GM12878 (cell line): ENCODE results near the gene CBX8. TPM values are rescaled to one million over a fixed set of nuclear protein-coding genes. Genes with fewer than 3 reads are reported as not detected.

ENCODE experiments used
- ATAC-seq: fragments of 200-7000 bp; cut with Tn5 transposase; 3 replicates; pipeline ENCODE4 v1.9.1; 2020; ENCODE audit warnings: mild to moderate bottlenecking, moderate library complexity
- BruUV-seq: library from RNA; stranded (reverse); fragments of 400-500 nt; replicated peaks from 2 replicates; lab custom pipeline; 2021; lab: Mats Ljungman, UMichigan
- CTCF ChIA-PET: fragments of 300-600 bp; sonication (Branson Sonifier 250); formaldehyde crosslinking; extraction: SDS; loops from one replicate; lab custom pipeline; 2021; ENCODE audit warnings: inconsistent platforms; lab: Yijun Ruan, JAX
- POLR2A ChIA-PET: fragments of 350-600 bp; formaldehyde crosslinking; extraction: SDS; loops from one replicate; lab custom pipeline; 2021; ENCODE audit warnings: inconsistent platforms; lab: Charles Lee
- RAD21 ChIA-PET: fragments of 300-600 bp; sonication (Branson Sonifier 250); formaldehyde crosslinking; loops from one replicate; lab custom pipeline; 2023; ENCODE audit warnings: antibody characterized with exemption; ENCODE audit not compliant: unreplicated experiment; lab: Charles Lee
- SMC1A ChIA-PET: fragments of 300-600 bp; sonication (Branson Sonifier 250); formaldehyde crosslinking; loops from one replicate; lab custom pipeline; 2023; ENCODE audit not compliant: unreplicated experiment, uncharacterized antibody; lab: Charles Lee
- DNase-seq: peaks from one replicate; pipeline ENCODE4 v3.0.0-alpha.2; 2011; ENCODE audit warnings: low read depth, low spot score
- FAIRE-seq: peaks from 3 replicates; lab custom pipeline; 2011; peaks lifted over from hg19 to GRCh38; lab: Jason Lieb, UNC
- H2AFZ ChIP-seq: 2 replicates; pipeline ENCODE4 v1.6.0; 2011; ENCODE audit warnings: low read depth, low read length, control low read depth; ENCODE audit not compliant: control insufficient read depth
- H3K27ac ChIP-seq: 2 replicates; pipeline ENCODE4 v1.5.1; 2011; ENCODE audit warnings: control low read depth; ENCODE audit not compliant: control insufficient read depth, insufficient read depth
- H3K27me3 ChIP-seq, 2 experiments: replicated peaks in 1 of 2; 2 replicates each; pipeline versions ENCODE4 v1.6.0 to v1.6.1; 2011; ENCODE audit warnings: low read length in 1 of 2; ENCODE audit not compliant: control insufficient read depth in 2 of 2, insufficient read depth in 2 of 2
- H3K36me3 ChIP-seq, 2 experiments: 2 replicates each; pipeline ENCODE4 v1.5.1; 2011; ENCODE audit warnings: low read length in 1 of 2; ENCODE audit not compliant: control insufficient read depth in 2 of 2, insufficient read depth in 2 of 2
- H3K4me1 ChIP-seq: 2 replicates; pipeline ENCODE4 v1.6.1; 2011; ENCODE audit warnings: mild to moderate bottlenecking, low read length, moderate library complexity, mixed read lengths; ENCODE audit not compliant: control insufficient read depth, insufficient read depth
- H3K4me2 ChIP-seq: 2 replicates; pipeline ENCODE4 v1.6.0; 2011; ENCODE audit warnings: control low read depth; ENCODE audit not compliant: control insufficient read depth, insufficient read depth
- H3K4me3 ChIP-seq: fragments of 200-600 bp; sonication (generic); 2 replicates; pipeline ENCODE4 v1.5.1; 2016
- H3K79me2 ChIP-seq: 2 replicates; pipeline ENCODE4 v1.6.0; 2011; ENCODE audit warnings: low read length; ENCODE audit not compliant: control insufficient read depth, insufficient read depth
- H3K9ac ChIP-seq: 2 replicates; pipeline ENCODE4 v1.8.0; 2011; ENCODE audit warnings: low read length, control low read depth, mixed read lengths; ENCODE audit not compliant: control insufficient read depth, insufficient read depth
- H3K9me3 ChIP-seq: replicated peaks from 3 replicates; pipeline ENCODE4 v1.5.1; 2011; ENCODE audit warnings: mild to moderate bottlenecking, low read length; ENCODE audit not compliant: control insufficient read depth, insufficient read depth
- H4K20me1 ChIP-seq: 2 replicates; pipeline ENCODE4 v1.6.0; 2011; ENCODE audit not compliant: control insufficient read depth, insufficient read depth
- CBFB ChIP-seq: IDR thresholded peaks from 2 replicates; pipeline ENCODE4 v1.6.1; 2016; ENCODE audit warnings: antibody characterized with exemption, low read depth
- ESRRA ChIP-seq: IDR thresholded peaks from 2 replicates; pipeline ENCODE4 v1.6.1; 2012; ENCODE audit warnings: mild to moderate bottlenecking, low read length, improper control_type of control experiment
- ETV6 ChIP-seq, 2 experiments: fragments of 450-650 bp in 1 of 2; IDR thresholded peaks in 1 of 2; conservative IDR thresholded peaks in 1 of 2; 2 replicates each; pipeline ENCODE4 v1.6.1; 2014; ENCODE audit warnings: antibody characterized with exemption in 1 of 2, borderline replicate concordance in 1 of 2, low read depth in 1 of 2, mild to moderate bottlenecking in 1 of 2, moderate library complexity in 1 of 2
- GABPA ChIP-seq: IDR thresholded peaks from 2 replicates; pipeline ENCODE4 v1.6.1; 2014; ENCODE audit warnings: antibody characterized with exemption, low read depth, mild to moderate bottlenecking, inconsistent platforms
- KAT2A ChIP-seq: conservative IDR thresholded peaks from 2 replicates; pipeline ENCODE4 v1.6.1; 2011; ENCODE audit warnings: low read depth, low read length; ENCODE audit not compliant: control insufficient read depth
- NFYB ChIP-seq: IDR thresholded peaks from 2 replicates; pipeline ENCODE4 v1.6.1; 2011; ENCODE audit warnings: low read depth, mild to moderate bottlenecking, low read length, improper control_type of control experiment, moderate library complexity; ENCODE audit not compliant: insufficient read depth
- NRF1 ChIP-seq: conservative IDR thresholded peaks from 2 replicates; pipeline ENCODE4 v1.6.1; 2011; ENCODE audit warnings: mild to moderate bottlenecking, low read depth, low read length, improper control_type of control experiment
- POLR2AphosphoS5 ChIP-seq: IDR thresholded peaks from 2 replicates; pipeline ENCODE4 v1.6.1; 2011; ENCODE audit warnings: mild to moderate bottlenecking, low read length, inconsistent platforms
- SIN3A ChIP-seq: IDR thresholded peaks from 2 replicates; pipeline ENCODE4 v1.6.1; 2012; ENCODE audit warnings: low read depth, low read length, improper control_type of control experiment
- SIX5 ChIP-seq: IDR thresholded peaks from 2 replicates; pipeline ENCODE4 v1.6.1; 2011; ENCODE audit warnings: mild to moderate bottlenecking, low read depth, low read length, moderate library complexity; ENCODE audit not compliant: severe bottlenecking
- SREBF2 ChIP-seq: IDR thresholded peaks from 2 replicates; pipeline ENCODE4 v1.6.1; 2012; ENCODE audit warnings: mild to moderate bottlenecking, low read length
- ZNF207 ChIP-seq: fragments of 450-650 bp; IDR thresholded peaks from 2 replicates; pipeline ENCODE4 v1.6.1; 2014; ENCODE audit warnings: antibody characterized with exemption, mild to moderate bottlenecking, borderline replicate concordance
- WGBS: methylation state at CpG from one replicate; pipeline ENCODE4 v1.1.6; 2016; ENCODE audit warnings: low lambda C conversion rate; ENCODE audit not compliant: insufficient replicate concordance, insufficient coverage; ENCODE audit errors: missing lambda C conversion rate; 5-methylcytosine and 5-hydroxymethylcytosine counted together
- in situ Hi-C: fragments of 300-500 bp; cut with MboI; formaldehyde crosslinking; loops from 9 replicates; pipeline ENCODE4 v1.14.3; 2018; ENCODE audit warnings: mixed read lengths
- intact Hi-C: fragments of 100-400 bp; cut with micrococcal nuclease; formaldehyde crosslinking; loops from one replicate; pipeline ENCODE4 v1.14.2; 2022; ENCODE audit not compliant: unreplicated experiment
- polyA plus RNA-seq, 11 experiments: library from polyadenylated mRNA; depleted of rRNA in 4 of 11; unstranded in 6 of 11; stranded (reverse) in 5 of 11; fragments of >200 nt; fragmentation: Nextera tagmentation in 4 of 11; fragmentation: Illumina TruSeq in 1 of 11; extraction: Ambion mirVana in 4 of 11; extraction: Trizol in 1 of 11; gene quantifications; 1 replicate in 1 of 11; 2 replicates in 10 of 11; pipeline versions ENCODE4 v1.2.1 to v1.2.3, GENCODE V29; 2011 to 2016; ENCODE audit warnings: inconsistent platforms in 2 of 11, missing spikeins in 2 of 11, low read depth in 1 of 11
- total RNA-seq, 4 experiments: library from RNA; depleted of rRNA in 3 of 4; stranded (reverse); fragments of >200 nt in 3 of 4; fragmentation: Illumina TruSeq in 1 of 4; extraction: Trizol in 1 of 4; gene quantifications; 2 replicates each; pipeline versions ENCODE4 v1.2.1 to v1.2.3, GENCODE V29; 2013 to 2021
- TF ChIP-seq, protein P1 (sequence below): IDR thresholded peaks from 2 replicates; pipeline ENCODE4 v1.6.1; 2012; ENCODE audit warnings: low read length, inconsistent platforms
- TF ChIP-seq, protein P2 (sequence below): IDR thresholded peaks from 2 replicates; pipeline ENCODE4 v1.6.1; 2011; ENCODE audit warnings: low read depth, low read length, improper control_type of control experiment, borderline replicate concordance
- TF ChIP-seq, protein P3 (sequence below): fragments of 450-650 bp; IDR thresholded peaks from 2 replicates; pipeline ENCODE4 v1.6.1; 2016; ENCODE audit warnings: mild to moderate bottlenecking, moderate library complexity, borderline replicate concordance
- TF ChIP-seq, protein P4 (sequence below): fragments of 150-350 bp; IDR thresholded peaks from 2 replicates; pipeline ENCODE4 v1.6.1; 2014; ENCODE audit warnings: mild to moderate bottlenecking, low read depth, low read length

The CBX8 gene
- total and polyA plus RNA-seq, 10 of the 15 experiments (the other 5 are each of a cell fraction or from before 2014, with no cell fraction given) = 0.03 to 6.7 (median 1.9) TPM

DNA sequence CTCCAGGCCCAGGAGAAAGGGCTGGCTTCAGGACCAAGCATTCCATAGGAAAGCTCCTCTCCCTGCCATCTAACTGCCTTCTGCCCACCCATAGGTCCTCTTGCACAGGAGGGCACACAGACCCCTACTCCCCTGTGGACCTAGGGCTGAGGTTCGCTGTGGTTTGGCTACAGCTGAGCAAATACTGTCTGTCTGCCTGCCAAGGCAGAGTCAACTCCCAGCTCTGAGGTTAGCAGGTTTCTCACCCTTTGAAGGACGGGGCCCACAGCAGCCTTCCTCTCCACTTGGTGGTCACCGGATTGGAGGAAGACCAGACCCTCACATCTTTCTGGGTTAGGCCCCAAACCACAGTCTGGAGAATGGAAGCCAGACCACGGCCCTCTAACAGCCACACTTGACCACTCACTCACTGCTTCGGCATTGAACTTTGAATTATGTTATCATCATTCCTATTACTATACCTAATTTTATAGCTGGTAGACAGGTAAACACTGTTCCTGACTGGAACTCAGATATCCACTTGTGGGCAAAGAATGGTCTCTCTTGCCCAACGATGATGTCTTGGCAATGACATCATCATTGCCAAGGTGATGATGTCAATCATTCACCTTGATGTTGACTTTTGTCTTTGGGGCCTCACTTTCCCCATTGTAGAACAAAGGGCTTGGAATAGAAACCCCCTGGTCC, 28.2 kb upstream of the CBX8 start:
- RAD21 ChIA-PET = interaction anchor here (1.4 kb wide), 1 partner anchor 16 kb away, joined by 3 read pairs; no protein-coding TSS in a partner anchor
- in situ Hi-C loops = no loop called here
- WGBS = 38% methylated on average over 6 of the region's 6 CpGs
- H3K4me3 ChIP-seq = no peak overlapping the region
- H3K9ac ChIP-seq = no peak overlapping the region
- POLR2A ChIA-PET = no interaction called here
- H3K27ac ChIP-seq = no peak overlapping the region
- CTCF ChIA-PET = interaction anchor here (0.5 to 1.7 kb wide), 3 partner anchors 15 to 149 kb away, joined by 3 to 5 read pairs (median 5); partner anchors contain the start of gene CBX4
- H4K20me1 ChIP-seq = no peaks in the 10 kb centered on the region; the same call in 1 of the 2 replicates
- peaks cover 0 to 4% of the 10 kb centered on the region in 2 experiments; a peak in 2 of 4 replicates for H3K27me3 ChIP-seq
- no peak overlapping the region for H3K4me2 ChIP-seq
- intact Hi-C loops = no loop called here
- ATAC-seq = no peak
- H3K79me2 ChIP-seq = no peaks in the 10 kb centered on the region
- FAIRE-seq = no peak
- DNase-seq = no peak
- no peak overlapping the region for H2AFZ ChIP-seq
- peaks cover 4% of the 10 kb centered on the region; the same call in 1 of the 2 replicates for H3K4me1 ChIP-seq
- no TSS peak for BruUV-seq
- no peaks in the 10 kb centered on the region for H3K9me3 ChIP-seq
- SMC1A ChIA-PET = no interaction called here
- no peaks in the 10 kb centered on the region for H3K36me3 ChIP-seq
- TF ChIP-seq NFYB (no peak), CBFB (no peak), SIX5 (no peak), ETV6 (conservative IDR thresholded peaks at IDR 0.05 in 1 of 2, IDR thresholded peaks at IDR 0.05 in 1 of 2; ENCODE audit: borderline replicate concordance in 1 of 2, low read depth in 1 of 2) (no peak), ZNF207 (no peak), ESRRA (no peak), POLR2AphosphoS5 (no peak), GABPA (no peak), SREBF2 (no peak), SIN3A (no peak), KAT2A (no peak), NRF1 (no peak)
- TF ChIP-seq, protein P1, sequence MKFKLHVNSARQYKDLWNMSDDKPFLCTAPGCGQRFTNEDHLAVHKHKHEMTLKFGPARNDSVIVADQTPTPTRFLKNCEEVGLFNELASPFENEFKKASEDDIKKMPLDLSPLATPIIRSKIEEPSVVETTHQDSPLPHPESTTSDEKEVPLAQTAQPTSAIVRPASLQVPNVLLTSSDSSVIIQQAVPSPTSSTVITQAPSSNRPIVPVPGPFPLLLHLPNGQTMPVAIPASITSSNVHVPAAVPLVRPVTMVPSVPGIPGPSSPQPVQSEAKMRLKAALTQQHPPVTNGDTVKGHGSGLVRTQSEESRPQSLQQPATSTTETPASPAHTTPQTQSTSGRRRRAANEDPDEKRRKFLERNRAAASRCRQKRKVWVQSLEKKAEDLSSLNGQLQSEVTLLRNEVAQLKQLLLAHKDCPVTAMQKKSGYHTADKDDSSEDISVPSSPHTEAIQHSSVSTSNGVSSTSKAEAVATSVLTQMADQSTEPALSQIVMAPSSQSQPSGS = no peak
- TF ChIP-seq, protein P2, sequence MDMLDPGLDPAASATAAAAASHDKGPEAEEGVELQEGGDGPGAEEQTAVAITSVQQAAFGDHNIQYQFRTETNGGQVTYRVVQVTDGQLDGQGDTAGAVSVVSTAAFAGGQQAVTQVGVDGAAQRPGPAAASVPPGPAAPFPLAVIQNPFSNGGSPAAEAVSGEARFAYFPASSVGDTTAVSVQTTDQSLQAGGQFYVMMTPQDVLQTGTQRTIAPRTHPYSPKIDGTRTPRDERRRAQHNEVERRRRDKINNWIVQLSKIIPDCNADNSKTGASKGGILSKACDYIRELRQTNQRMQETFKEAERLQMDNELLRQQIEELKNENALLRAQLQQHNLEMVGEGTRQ = no peak
- TF ChIP-seq, protein P3, sequence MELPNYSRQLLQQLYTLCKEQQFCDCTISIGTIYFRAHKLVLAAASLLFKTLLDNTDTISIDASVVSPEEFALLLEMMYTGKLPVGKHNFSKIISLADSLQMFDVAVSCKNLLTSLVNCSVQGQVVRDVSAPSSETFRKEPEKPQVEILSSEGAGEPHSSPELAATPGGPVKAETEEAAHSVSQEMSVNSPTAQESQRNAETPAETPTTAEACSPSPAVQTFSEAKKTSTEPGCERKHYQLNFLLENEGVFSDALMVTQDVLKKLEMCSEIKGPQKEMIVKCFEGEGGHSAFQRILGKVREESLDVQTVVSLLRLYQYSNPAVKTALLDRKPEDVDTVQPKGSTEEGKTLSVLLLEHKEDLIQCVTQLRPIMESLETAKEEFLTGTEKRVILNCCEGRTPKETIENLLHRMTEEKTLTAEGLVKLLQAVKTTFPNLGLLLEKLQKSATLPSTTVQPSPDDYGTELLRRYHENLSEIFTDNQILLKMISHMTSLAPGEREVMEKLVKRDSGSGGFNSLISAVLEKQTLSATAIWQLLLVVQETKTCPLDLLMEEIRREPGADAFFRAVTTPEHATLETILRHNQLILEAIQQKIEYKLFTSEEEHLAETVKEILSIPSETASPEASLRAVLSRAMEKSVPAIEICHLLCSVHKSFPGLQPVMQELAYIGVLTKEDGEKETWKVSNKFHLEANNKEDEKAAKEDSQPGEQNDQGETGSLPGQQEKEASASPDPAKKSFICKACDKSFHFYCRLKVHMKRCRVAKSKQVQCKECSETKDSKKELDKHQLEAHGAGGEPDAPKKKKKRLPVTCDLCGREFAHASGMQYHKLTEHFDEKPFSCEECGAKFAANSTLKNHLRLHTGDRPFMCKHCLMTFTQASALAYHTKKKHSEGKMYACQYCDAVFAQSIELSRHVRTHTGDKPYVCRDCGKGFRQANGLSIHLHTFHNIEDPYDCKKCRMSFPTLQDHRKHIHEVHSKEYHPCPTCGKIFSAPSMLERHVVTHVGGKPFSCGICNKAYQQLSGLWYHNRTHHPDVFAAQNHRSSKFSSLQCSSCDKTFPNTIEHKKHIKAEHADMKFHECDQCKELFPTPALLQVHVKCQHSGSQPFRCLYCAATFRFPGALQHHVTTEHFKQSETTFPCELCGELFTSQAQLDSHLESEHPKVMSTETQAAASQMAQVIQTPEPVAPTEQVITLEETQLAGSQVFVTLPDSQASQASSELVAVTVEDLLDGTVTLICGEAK = no peak
- TF ChIP-seq, protein P4, sequence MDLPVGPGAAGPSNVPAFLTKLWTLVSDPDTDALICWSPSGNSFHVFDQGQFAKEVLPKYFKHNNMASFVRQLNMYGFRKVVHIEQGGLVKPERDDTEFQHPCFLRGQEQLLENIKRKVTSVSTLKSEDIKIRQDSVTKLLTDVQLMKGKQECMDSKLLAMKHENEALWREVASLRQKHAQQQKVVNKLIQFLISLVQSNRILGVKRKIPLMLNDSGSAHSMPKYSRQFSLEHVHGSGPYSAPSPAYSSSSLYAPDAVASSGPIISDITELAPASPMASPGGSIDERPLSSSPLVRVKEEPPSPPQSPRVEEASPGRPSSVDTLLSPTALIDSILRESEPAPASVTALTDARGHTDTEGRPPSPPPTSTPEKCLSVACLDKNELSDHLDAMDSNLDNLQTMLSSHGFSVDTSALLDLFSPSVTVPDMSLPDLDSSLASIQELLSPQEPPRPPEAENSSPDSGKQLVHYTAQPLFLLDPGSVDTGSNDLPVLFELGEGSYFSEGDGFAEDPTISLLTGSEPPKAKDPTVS = no peak
